H9 (cell line): ENCODE data around the gene RNU6-1. TPM values are rescaled to one million over a fixed set of nuclear protein-coding genes. Genes with fewer than 3 reads are reported as not detected.

ENCODE experiments used
- DNase-seq: peaks from one replicate; pipeline ENCODE4 v3.0.0-alpha.2; 2017
- H2AFZ ChIP-seq: one replicate; pipeline ENCODE4 v1.6.1; 2013; ENCODE audit warnings: mild to moderate bottlenecking, low read length, control low read depth, moderate library complexity
- H2AK5ac ChIP-seq: 2 replicates; pipeline ENCODE4 v1.6.1; 2013; ENCODE audit warnings: low read length, control low read depth, mixed read lengths; ENCODE audit not compliant: insufficient read length
- H2BK120ac ChIP-seq: one replicate; pipeline ENCODE4 v1.6.1; 2013; ENCODE audit warnings: low read depth, mild to moderate bottlenecking, low read length, control low read depth, inconsistent platforms; ENCODE audit not compliant: poor library complexity, severe bottlenecking
- H2BK12ac ChIP-seq: 2 replicates; pipeline ENCODE4 v1.6.1; 2013; ENCODE audit warnings: low read length, control low read depth, mixed read lengths, low read depth; ENCODE audit not compliant: insufficient read length
- H2BK15ac ChIP-seq: 2 replicates; pipeline ENCODE4 v1.6.1; 2013; ENCODE audit warnings: low read depth, low read length, control low read depth
- H2BK20ac ChIP-seq: one replicate; pipeline ENCODE4 v1.6.1; 2013; ENCODE audit warnings: low read depth, mild to moderate bottlenecking, low read length, control low read depth, inconsistent platforms; ENCODE audit not compliant: poor library complexity, severe bottlenecking
- H2BK5ac ChIP-seq: 2 replicates; pipeline ENCODE4 v1.6.1; 2013; ENCODE audit warnings: low read length, control low read depth, mixed read lengths; ENCODE audit not compliant: insufficient read length
- H3K14ac ChIP-seq: 2 replicates; pipeline ENCODE4 v1.6.1; 2013; ENCODE audit warnings: low read length, control low read depth; ENCODE audit not compliant: insufficient read depth
- H3K18ac ChIP-seq: 2 replicates; pipeline ENCODE4 v1.6.1; 2013; ENCODE audit warnings: low read depth, mild to moderate bottlenecking, mixed read lengths, low read length, control low read depth; ENCODE audit not compliant: insufficient read length
- H3K23ac ChIP-seq: 2 replicates; pipeline ENCODE4 v1.6.1; 2013; ENCODE audit warnings: low read length, control low read depth, mixed read lengths, low read depth; ENCODE audit not compliant: insufficient read length
- H3K23me2 ChIP-seq: 2 replicates; pipeline ENCODE4 v1.6.1; 2013; ENCODE audit warnings: low read depth, mild to moderate bottlenecking, mixed read lengths, low read length, control low read depth; ENCODE audit not compliant: insufficient read length, poor library complexity, severe bottlenecking
- H3K27ac ChIP-seq: 2 replicates; pipeline ENCODE4 v1.5.1; 2013; ENCODE audit warnings: low read length, control low read depth, mixed read lengths, low read depth; ENCODE audit not compliant: insufficient read length
- H3K27me3 ChIP-seq: 2 replicates; pipeline ENCODE4 v1.6.1; 2013; ENCODE audit warnings: low read length, control low read depth, inconsistent platforms; ENCODE audit not compliant: insufficient read depth
- H3K4ac ChIP-seq: 2 replicates; pipeline ENCODE4 v1.6.1; 2013; ENCODE audit warnings: low read depth, mild to moderate bottlenecking, control low read depth, inconsistent platforms, low read length, moderate library complexity
- H3K4me1 ChIP-seq: 2 replicates; pipeline ENCODE4 v1.6.1; 2013; ENCODE audit warnings: low read length, control low read depth, inconsistent platforms; ENCODE audit not compliant: insufficient read depth
- H3K4me2 ChIP-seq: 2 replicates; pipeline ENCODE4 v1.6.1; 2013; ENCODE audit warnings: low read length, control low read depth, mixed read lengths; ENCODE audit not compliant: insufficient read length, insufficient read depth
- H3K56ac ChIP-seq: 2 replicates; pipeline ENCODE4 v1.6.1; 2013; ENCODE audit warnings: low read depth, mild to moderate bottlenecking, mixed read lengths, low read length, control low read depth; ENCODE audit not compliant: insufficient read length
- H3K79me1 ChIP-seq: 2 replicates; pipeline ENCODE4 v1.6.1; 2013; ENCODE audit warnings: low read depth, mild to moderate bottlenecking, moderate library complexity, low read length, control low read depth, inconsistent platforms; ENCODE audit not compliant: insufficient read depth, poor library complexity, severe bottlenecking
- H3K79me2 ChIP-seq: 2 replicates; pipeline ENCODE4 v1.6.1; 2013; ENCODE audit warnings: low read length, control low read depth, inconsistent platforms; ENCODE audit not compliant: insufficient read depth
- H3K9ac ChIP-seq: 2 replicates; pipeline ENCODE4 v1.6.1; 2013; ENCODE audit warnings: low read length, control low read depth, mixed read lengths; ENCODE audit not compliant: insufficient read length; ENCODE audit errors: extremely low read depth
- H3K9me3 ChIP-seq: one replicate; pipeline ENCODE4 v1.6.1; 2013; ENCODE audit warnings: low read depth, low read length, inconsistent platforms; ENCODE audit not compliant: control insufficient read depth
- H3T11ph ChIP-seq: one replicate; pipeline ENCODE4 v1.6.1; 2013; ENCODE audit warnings: mild to moderate bottlenecking, low read length, control low read depth, inconsistent platforms
- H4K20me1 ChIP-seq: one replicate; pipeline ENCODE4 v1.6.1; 2013; ENCODE audit not compliant: control insufficient read depth, insufficient read length, insufficient read depth
- H4K5ac ChIP-seq: 2 replicates; pipeline ENCODE4 v1.6.1; 2013; ENCODE audit warnings: low read depth, mild to moderate bottlenecking, mixed read lengths, low read length, control low read depth; ENCODE audit not compliant: insufficient read length
- H4K8ac ChIP-seq: replicated peaks from 2 replicates; pipeline ENCODE4 v1.6.1; 2013; ENCODE audit warnings: low read length, control low read depth, mixed read lengths, low read depth; ENCODE audit not compliant: insufficient read length
- H4K91ac ChIP-seq: 2 replicates; pipeline ENCODE4 v1.6.1; 2013; ENCODE audit warnings: low read depth, mild to moderate bottlenecking, moderate library complexity, mixed read lengths, low read length, control low read depth; ENCODE audit not compliant: insufficient read length
- H3K27ac Mint-ChIP-seq, 3 experiments: 2 replicates in 2 of 3; 3 replicates in 1 of 3; pipeline ENCODE4 v1.8.0; 2020 to 2021; ENCODE audit warnings: mixed read lengths in 3 of 3, mild to moderate bottlenecking in 1 of 3, moderate library complexity in 1 of 3
- H3K27me3 Mint-ChIP-seq: 2 replicates; pipeline ENCODE4 v1.8.0; 2021; ENCODE audit warnings: low read depth, mild to moderate bottlenecking, moderate library complexity, mixed read lengths
- H3K36me3 Mint-ChIP-seq, 3 experiments: 2 replicates in 2 of 3; 3 replicates in 1 of 3; pipeline ENCODE4 v1.8.0; 2020 to 2021; ENCODE audit warnings: low read depth in 3 of 3, mixed read lengths in 3 of 3; ENCODE audit not compliant: insufficient read depth in 1 of 3
- H3K4me1 Mint-ChIP-seq, 2 experiments: 2 replicates each; pipeline ENCODE4 v1.8.0; 2020; ENCODE audit warnings: mixed read lengths in 2 of 2
- H3K4me3 Mint-ChIP-seq, 2 experiments: 2 replicates in 1 of 2; 3 replicates in 1 of 2; pipeline ENCODE4 v1.8.0; 2020 to 2021; ENCODE audit warnings: mild to moderate bottlenecking in 2 of 2, mixed read lengths in 2 of 2, moderate library complexity in 1 of 2
- H3K9me3 Mint-ChIP-seq, 2 experiments: 2 replicates in 1 of 2; 3 replicates in 1 of 2; pipeline ENCODE4 v1.8.0; 2020; ENCODE audit warnings: mild to moderate bottlenecking in 2 of 2, mixed read lengths in 2 of 2, moderate library complexity in 1 of 2
- WGBS: extraction: QIAGEN DNeasy Blood & Tissue Kit; methylation state at CpG from one replicate; pipeline ENCODE4 v1.1.7; 2013; ENCODE audit warnings: missing lambda C conversion rate, low lambda C conversion rate, mixed read lengths; ENCODE audit not compliant: insufficient read length; ENCODE audit errors: extremely low coverage; 5-methylcytosine and 5-hydroxymethylcytosine counted together
- total RNA-seq: library from RNA; stranded (reverse); gene quantifications from 2 replicates; pipeline ENCODE4 v1.2.1, GENCODE V29; 2021
- TF ChIP-seq, protein P1 (sequence below): fragments of 200-600 bp; sonication (generic); conservative IDR thresholded peaks from 3 replicates; pipeline ENCODE4 v1.8.0; 2021; ENCODE audit warnings: antibody characterized with exemption, mild to moderate bottlenecking

RNU6-1 gene
- total RNA-seq, 1 experiment from 2014 or later = not detected

DNA sequence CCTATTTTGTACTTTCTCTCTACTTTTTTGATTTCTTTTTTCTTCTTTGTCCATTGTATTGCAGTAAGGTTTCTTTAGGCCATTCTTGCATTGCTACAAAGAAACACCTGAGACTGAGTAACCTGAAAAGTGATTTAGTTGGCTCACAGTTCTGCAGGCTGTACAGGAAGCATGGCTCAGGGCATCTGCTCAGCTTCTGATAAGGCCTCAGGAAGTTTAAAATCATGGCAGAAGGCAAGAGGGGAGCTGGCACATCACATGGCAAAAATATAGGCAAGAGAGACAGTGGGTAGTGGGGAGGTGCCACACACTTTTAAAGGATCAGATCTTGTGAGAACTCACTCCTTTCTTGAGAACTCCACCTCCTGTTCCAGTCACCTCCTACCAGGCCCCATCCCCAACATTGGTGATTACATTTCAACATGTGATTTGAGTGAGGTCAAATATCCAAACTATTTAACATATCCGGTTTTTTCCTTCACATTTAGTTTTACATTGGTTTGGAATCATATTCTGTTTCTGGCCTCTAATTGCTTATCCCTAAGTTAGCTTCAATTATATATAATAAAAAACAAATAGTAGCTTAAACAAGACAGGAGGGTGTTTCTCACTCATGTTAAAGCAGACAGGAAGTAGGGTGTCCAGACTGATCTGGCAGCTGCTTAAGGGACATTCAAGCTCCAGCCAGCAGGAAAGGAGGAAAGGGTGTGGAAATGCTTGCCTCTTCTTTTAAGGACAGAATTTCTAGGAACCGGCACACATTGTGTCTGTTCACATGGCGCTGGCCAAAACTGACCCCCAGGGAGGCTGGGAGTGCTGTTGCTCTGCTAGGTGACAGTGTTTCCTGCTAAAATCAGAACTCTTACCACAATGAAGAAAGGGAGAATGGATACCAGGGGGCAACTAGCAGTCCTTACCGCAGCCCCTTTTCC is 43.4 kb downstream of the RNU6-1 start:
- H3K79me1 ChIP-seq = no peaks in the 10 kb centered on the region
- no CpG with 5 or more reads among the region's 4 CpGs for WGBS
- peaks cover 0 to 16% (median 15%) of the 10 kb centered on the region in 3 experiments; a peak in 5 of 7 replicates for H3K36me3 Mint-ChIP-seq
- H3K4ac ChIP-seq = no peak overlapping the region
- no peak overlapping the region for H2BK5ac ChIP-seq
- no peak overlapping the region for H2BK12ac ChIP-seq
- no peak overlapping the region for H3K9ac ChIP-seq
- H4K20me1 ChIP-seq = no peaks in the 10 kb centered on the region
- H2AK5ac ChIP-seq = no peak overlapping the region
- no peak overlapping the region for H2BK15ac ChIP-seq
- H3K23ac ChIP-seq = no peak overlapping the region
- peaks cover 7 to 8% of the 10 kb centered on the region in 2 experiments; a peak in 3 of 5 replicates for H3K9me3 Mint-ChIP-seq
- H3K4me1 ChIP-seq = peaks cover 5% of the 10 kb centered on the region; the same call in 1 of the 2 replicates
- H3K23me2 ChIP-seq = no peaks in the 10 kb centered on the region
- 0 out of 7 replicates have a peak overlapping the region, but pooled peaks of 1 of the 3 experiments have one; percentile 13 for H3K27ac Mint-ChIP-seq
- no peak overlapping the region for H3T11ph ChIP-seq
- H3K4me3 Mint-ChIP-seq = no peak overlapping the region
- no peak overlapping the region for H3K14ac ChIP-seq
- H4K91ac ChIP-seq = no peak overlapping the region
- no peaks in the 10 kb centered on the region for H3K79me2 ChIP-seq
- no peak overlapping the region for H2BK120ac ChIP-seq
- TF ChIP-seq, protein P1, sequence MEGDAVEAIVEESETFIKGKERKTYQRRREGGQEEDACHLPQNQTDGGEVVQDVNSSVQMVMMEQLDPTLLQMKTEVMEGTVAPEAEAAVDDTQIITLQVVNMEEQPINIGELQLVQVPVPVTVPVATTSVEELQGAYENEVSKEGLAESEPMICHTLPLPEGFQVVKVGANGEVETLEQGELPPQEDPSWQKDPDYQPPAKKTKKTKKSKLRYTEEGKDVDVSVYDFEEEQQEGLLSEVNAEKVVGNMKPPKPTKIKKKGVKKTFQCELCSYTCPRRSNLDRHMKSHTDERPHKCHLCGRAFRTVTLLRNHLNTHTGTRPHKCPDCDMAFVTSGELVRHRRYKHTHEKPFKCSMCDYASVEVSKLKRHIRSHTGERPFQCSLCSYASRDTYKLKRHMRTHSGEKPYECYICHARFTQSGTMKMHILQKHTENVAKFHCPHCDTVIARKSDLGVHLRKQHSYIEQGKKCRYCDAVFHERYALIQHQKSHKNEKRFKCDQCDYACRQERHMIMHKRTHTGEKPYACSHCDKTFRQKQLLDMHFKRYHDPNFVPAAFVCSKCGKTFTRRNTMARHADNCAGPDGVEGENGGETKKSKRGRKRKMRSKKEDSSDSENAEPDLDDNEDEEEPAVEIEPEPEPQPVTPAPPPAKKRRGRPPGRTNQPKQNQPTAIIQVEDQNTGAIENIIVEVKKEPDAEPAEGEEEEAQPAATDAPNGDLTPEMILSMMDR = no peak
- no peak overlapping the region for H3K4me2 ChIP-seq
- no peaks in the 10 kb centered on the region for H3K27me3 ChIP-seq
- H4K8ac ChIP-seq = no peak overlapping the region
- H2AFZ ChIP-seq = no peak overlapping the region
- no peak overlapping the region for H2BK20ac ChIP-seq
- H3K27me3 Mint-ChIP-seq = no peaks in the 10 kb centered on the region; the same call in 1 of the 2 replicates
- H3K27ac ChIP-seq = no peak overlapping the region
- H3K4me1 Mint-ChIP-seq = peaks cover 22 to 24% of the 10 kb centered on the region in 2 experiments
- H3K56ac ChIP-seq = no peak overlapping the region
- H3K9me3 ChIP-seq = no peaks in the 10 kb centered on the region
- no peak overlapping the region for H3K18ac ChIP-seq
- no peak overlapping the region for H4K5ac ChIP-seq
- no peak for DNase-seq
